IPS-18a (cell line): ENCODE results near the gene LYAR.

Experiments used
- H3K27ac ChIP-seq: one replicate; pipeline ENCODE4 v1.5.1; 2013; ENCODE audit warnings: low read length
- H3K27me3 ChIP-seq: one replicate; pipeline ENCODE4 v1.6.1; 2013; ENCODE audit warnings: mild to moderate bottlenecking, low read length; ENCODE audit not compliant: control insufficient read depth, insufficient read depth
- H3K36me3 ChIP-seq: one replicate; pipeline ENCODE4 v1.6.1; 2013; ENCODE audit warnings: low read depth, low read length; ENCODE audit not compliant: control insufficient read depth
- H3K4me1 ChIP-seq: one replicate; pipeline ENCODE4 v1.6.1; 2013; ENCODE audit warnings: low read depth, low read length; ENCODE audit not compliant: control insufficient read depth
- H3K4me3 ChIP-seq: one replicate; pipeline ENCODE4 v1.5.1; 2013; ENCODE audit warnings: low read length
- H3K9ac ChIP-seq: one replicate; pipeline ENCODE4 v1.6.1; 2013; ENCODE audit warnings: mild to moderate bottlenecking, low read length, moderate library complexity
- H3K9me3 ChIP-seq: one replicate; pipeline ENCODE4 v1.6.1; 2013; ENCODE audit warnings: low read depth, low read length; ENCODE audit not compliant: control insufficient read depth

LYAR gene

DNA sequence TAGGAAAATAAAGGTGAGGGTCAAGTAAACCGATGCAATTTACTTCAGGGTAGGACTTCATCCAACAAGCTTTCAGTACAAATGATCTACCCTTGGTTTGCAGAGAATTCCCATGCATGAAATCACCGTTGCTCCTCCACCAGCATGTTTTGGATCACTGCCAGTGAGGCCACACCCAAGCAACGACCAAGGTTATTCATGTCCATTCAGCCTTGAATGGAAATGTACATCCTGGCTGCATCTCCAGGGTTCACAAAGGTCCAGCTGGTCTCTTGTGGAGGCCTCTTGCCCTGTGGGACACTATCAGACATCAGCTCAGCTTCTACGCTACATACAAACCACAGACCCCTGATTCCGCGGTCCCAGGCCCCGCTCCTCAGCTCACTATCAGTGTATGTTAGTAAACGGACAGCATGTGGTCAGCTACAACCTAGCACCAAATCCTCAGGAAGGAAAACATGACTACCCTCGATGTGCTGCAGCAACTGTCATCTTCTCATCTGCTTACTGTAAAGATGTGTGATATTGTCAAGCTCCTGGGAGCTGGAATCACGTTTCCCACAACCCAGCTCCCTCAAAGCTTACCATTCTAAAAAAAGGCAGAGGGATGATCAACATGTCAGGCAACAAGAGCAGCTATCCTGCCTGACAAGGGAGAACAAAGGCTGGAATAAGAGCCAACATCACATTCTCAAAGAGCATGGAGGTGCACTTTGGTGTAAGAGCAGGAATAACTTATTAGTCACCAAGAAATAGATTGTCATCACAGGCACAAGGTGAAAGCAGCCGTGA lies 4.9 kb downstream of the LYAR start:
- Histone ChIP-seq H3K4me3 (no peak overlapping the region), H3K9me3 (no peaks in the 10 kb centered on the region), H3K9ac (no peak overlapping the region), H3K36me3 (peaks cover 60% of the 10 kb centered on the region), H3K27ac (no peak overlapping the region), H3K4me1 (peaks cover 4% of the 10 kb centered on the region), H3K27me3 (no peaks in the 10 kb centered on the region)

GRCh38 chr4:4281787-4282186 lies 8.2 kb downstream of the LYAR start:
- no peak overlapping the region for H3K4me3 ChIP-seq
- peaks cover 88% of the 10 kb centered on the region for H3K36me3 ChIP-seq
- H3K9ac ChIP-seq, result no peak overlapping the region
- no peak overlapping the region for H3K27ac ChIP-seq
- no peaks in the 10 kb centered on the region for H3K9me3 ChIP-seq
- no peaks in the 10 kb centered on the region for H3K4me1 ChIP-seq
- no peaks in the 10 kb centered on the region for H3K27me3 ChIP-seq

DNA sequence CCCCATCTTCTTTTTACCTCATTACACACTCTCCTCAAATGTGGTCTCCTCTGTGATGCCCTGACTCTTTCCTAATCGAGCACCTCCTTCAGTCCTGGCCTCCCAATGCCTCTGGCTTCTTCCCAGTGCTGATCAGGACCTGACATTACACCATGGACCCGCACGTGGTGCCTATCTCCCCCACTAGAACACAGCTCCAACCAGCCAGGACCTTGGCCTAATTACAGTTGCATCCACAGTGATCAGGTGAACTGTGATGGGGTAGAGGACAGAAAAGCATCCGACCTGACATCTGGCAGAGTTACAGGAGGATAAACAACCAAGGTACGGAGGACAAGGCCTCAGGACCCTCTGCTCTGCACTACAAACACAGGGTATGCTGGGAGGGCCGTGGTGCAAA lies 12.4 kb downstream of the LYAR start:
- Histone ChIP-seq H3K4me3 (no peak overlapping the region), H3K27me3 (no peaks in the 10 kb centered on the region), H3K4me1 (no peaks in the 10 kb centered on the region), H3K27ac (no peak overlapping the region), H3K9me3 (no peaks in the 10 kb centered on the region), H3K36me3 (peaks cover 84% of the 10 kb centered on the region), H3K9ac (no peak overlapping the region)

GRCh38 chr4:4274226-4274625 lies 15.7 kb downstream of the LYAR start:
- Histone ChIP-seq H3K4me3 (no peak overlapping the region), H3K9ac (no peak overlapping the region), H3K9me3 (no peaks in the 10 kb centered on the region), H3K4me1 (no peaks in the 10 kb centered on the region), H3K27ac (no peak overlapping the region), H3K36me3 (peaks cover 74% of the 10 kb centered on the region), H3K27me3 (no peaks in the 10 kb centered on the region)

DNA sequence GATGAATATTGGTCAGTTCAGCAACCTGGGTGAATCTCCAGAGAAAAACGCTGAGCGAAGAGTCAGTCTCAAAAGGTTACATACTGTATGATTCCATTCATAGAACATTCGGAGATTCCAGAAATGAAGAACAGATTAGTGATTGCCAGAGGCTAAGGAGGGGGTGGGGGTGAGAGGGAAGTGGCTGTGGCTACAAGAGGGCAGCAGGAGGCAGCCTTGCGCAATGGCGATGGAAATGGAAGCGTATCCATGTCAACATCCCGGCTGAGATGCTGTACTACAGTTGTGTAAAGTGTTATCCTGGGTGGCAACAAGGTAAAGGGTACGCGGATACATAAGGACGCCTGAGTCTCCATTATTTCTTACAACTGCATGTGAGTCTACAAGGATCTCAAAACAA lies 18.0 kb downstream of the LYAR start:
- H3K27ac ChIP-seq, result no peak overlapping the region
- no peaks in the 10 kb centered on the region for H3K9me3 ChIP-seq
- H3K4me3 ChIP-seq, result no peak overlapping the region
- peaks cover 69% of the 10 kb centered on the region for H3K36me3 ChIP-seq
- H3K4me1 ChIP-seq, result no peaks in the 10 kb centered on the region
- no peaks in the 10 kb centered on the region for H3K27me3 ChIP-seq
- H3K9ac ChIP-seq, result no peak overlapping the region

DNA sequence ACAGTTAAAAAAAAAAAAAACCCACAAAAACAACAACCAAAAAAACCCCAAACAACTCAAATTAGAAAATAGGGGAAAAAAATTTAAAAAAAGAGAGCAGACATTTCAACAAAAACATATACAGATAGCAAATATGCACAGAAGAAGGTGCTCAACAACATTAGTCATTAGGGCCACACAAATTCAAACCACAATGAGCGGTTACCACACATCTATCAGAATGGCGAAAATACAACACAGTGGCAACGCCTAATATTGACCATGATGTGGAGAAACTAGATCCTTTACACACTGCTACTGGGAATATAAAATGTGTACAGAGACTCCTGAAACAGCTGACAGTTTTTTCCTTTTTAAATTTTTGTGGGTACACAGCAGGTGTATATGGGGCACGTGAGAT lies 19.4 kb downstream of the LYAR start:
- Histone ChIP-seq H3K9me3 (no peaks in the 10 kb centered on the region), H3K27ac (no peak overlapping the region), H3K9ac (no peak overlapping the region), H3K4me1 (no peaks in the 10 kb centered on the region), H3K36me3 (peaks cover 62% of the 10 kb centered on the region), H3K4me3 (no peak overlapping the region), H3K27me3 (no peaks in the 10 kb centered on the region)

DNA sequence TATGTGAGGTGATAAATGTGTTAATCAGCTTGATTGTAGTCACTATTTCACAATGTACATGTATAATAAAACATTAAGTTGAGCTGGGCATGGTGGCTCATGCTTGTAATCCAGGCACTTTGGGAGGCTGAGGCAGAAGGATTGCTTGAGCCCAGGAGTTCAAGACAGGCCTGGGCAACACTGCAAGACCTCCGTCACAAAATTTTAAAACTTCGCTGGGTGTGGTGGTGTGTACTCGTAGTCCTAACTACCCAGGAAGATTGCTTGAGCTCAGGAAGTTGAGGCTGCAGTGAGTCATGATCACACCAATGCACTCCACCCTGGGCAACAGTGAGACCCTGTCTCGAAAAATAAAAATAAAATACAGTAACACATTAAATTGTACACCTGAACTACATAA lies 20.1 kb downstream of the LYAR start:
- Histone ChIP-seq H3K4me3 (no peak overlapping the region), H3K9ac (no peak overlapping the region), H3K4me1 (no peaks in the 10 kb centered on the region), H3K9me3 (no peaks in the 10 kb centered on the region), H3K27me3 (no peaks in the 10 kb centered on the region), H3K27ac (no peak overlapping the region), H3K36me3 (peaks cover 56% of the 10 kb centered on the region)

- H3K4me3 ChIP-seq, result no peak overlapping the region
- no peak overlapping the region for H3K9ac ChIP-seq
- no peaks in the 10 kb centered on the region for H3K4me1 ChIP-seq
- H3K27ac ChIP-seq, result no peak overlapping the region
- no peaks in the 10 kb centered on the region for H3K27me3 ChIP-seq
- peaks cover 51% of the 10 kb centered on the region for H3K36me3 ChIP-seq
- no peaks in the 10 kb centered on the region for H3K9me3 ChIP-seq
Measured at GRCh38 chr4:4269331-4269731, 20.6 kb downstream of the LYAR start.

- H3K4me1 ChIP-seq, result no peaks in the 10 kb centered on the region
- H3K27ac ChIP-seq, result no peak overlapping the region
- H3K9ac ChIP-seq, result no peak overlapping the region
- H3K4me3 ChIP-seq, result no peak overlapping the region
- no peaks in the 10 kb centered on the region for H3K27me3 ChIP-seq
- peaks cover 48% of the 10 kb centered on the region for H3K36me3 ChIP-seq
- H3K9me3 ChIP-seq, result no peaks in the 10 kb centered on the region
Measured at GRCh38 chr4:4268776-4269175, 21.2 kb downstream of the LYAR start.

DNA sequence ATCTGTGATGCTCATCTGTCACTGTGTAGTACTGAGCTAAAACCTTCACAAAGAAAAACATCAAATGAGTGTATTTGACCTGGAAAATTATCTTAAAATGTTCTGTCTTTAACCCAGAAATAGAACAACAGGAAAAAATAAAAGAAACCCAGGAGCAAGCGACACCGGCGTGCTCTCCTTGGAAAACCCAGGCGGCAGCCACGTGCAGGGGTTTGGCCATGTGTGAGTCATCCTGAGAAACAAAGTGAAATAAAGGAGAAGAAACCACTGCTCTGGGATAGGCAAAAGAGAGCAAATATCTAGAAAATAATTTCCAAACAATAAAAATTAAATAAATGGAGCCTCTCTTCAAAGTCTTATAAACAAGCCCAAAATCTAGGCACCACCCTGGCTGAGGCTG lies 22.0 kb downstream of the LYAR start:
- Histone ChIP-seq H3K27me3 (no peaks in the 10 kb centered on the region), H3K4me1 (no peaks in the 10 kb centered on the region), H3K27ac (no peak overlapping the region), H3K36me3 (peaks cover 41% of the 10 kb centered on the region), H3K4me3 (no peak overlapping the region), H3K9me3 (no peaks in the 10 kb centered on the region), H3K9ac (no peak overlapping the region)

DNA sequence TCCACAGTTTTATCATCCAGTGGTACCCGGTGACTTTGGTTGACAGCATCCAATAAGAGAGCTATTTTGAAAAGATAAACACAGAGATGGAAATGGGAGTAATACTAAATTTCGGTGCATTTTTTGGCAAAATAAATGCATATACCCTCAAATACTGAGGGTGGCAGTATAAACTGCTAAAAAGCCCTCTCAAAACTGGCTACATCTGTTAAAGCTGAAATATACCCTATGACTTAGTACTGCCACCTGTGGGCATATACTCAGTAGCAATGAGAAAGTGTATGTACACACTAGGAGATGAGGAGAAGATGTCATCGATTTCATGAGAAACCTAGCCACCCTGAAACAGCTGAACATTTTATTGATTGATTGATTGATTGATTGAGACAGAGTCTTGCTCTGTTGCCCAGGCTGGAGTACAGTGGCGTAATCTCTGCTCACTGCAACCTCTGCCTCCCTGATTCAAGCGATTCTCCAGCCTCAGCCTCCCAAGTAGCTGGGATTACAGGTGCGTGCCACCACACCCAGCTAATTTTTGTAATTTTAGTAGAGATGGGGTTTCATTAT lies 29.7 kb downstream of the LYAR start:
- H3K4me1 ChIP-seq, result no peaks in the 10 kb centered on the region
- no peak overlapping the region for H3K9ac ChIP-seq
- no peaks in the 10 kb centered on the region for H3K36me3 ChIP-seq
- no peak overlapping the region for H3K4me3 ChIP-seq
- no peaks in the 10 kb centered on the region for H3K9me3 ChIP-seq
- H3K27ac ChIP-seq, result no peak overlapping the region
- H3K27me3 ChIP-seq, result no peaks in the 10 kb centered on the region

GRCh38 chr4:4259484-4260100 lies 30.4 kb downstream of the LYAR start:
- Histone ChIP-seq H3K27me3 (no peaks in the 10 kb centered on the region), H3K4me1 (no peaks in the 10 kb centered on the region), H3K4me3 (no peak overlapping the region), H3K9me3 (no peaks in the 10 kb centered on the region), H3K36me3 (no peaks in the 10 kb centered on the region), H3K27ac (no peak overlapping the region), H3K9ac (no peak overlapping the region)
